H1 (cell line): ENCODE data around the gene SPPL2A.

Experiments used
- PHF8 ChIP-seq: fragments of 200-600 bp; sonication (generic); conservative IDR thresholded peaks from 2 replicates; pipeline ENCODE4 v1.7.1; 2012; ENCODE audit warnings: low read depth, mild to moderate bottlenecking, inconsistent platforms, low read length, moderate library complexity
- POLR2A ChIP-seq, 2 experiments: IDR thresholded peaks; 1 replicate in 1 of 2; 2 replicates in 1 of 2; pipeline ENCODE4 v1.6.1; 2011; ENCODE audit warnings: low read depth in 2 of 2, low read length in 2 of 2, mild to moderate bottlenecking in 2 of 2; ENCODE audit errors: control extremely low read depth in 1 of 2
- RAD21 ChIP-seq, 2 experiments: IDR thresholded peaks in 1 of 2; conservative IDR thresholded peaks in 1 of 2; 2 replicates each; pipeline ENCODE4 v1.6.1; 2011; ENCODE audit warnings: low read depth in 2 of 2, low read length in 2 of 2, improper control_type of control experiment in 1 of 2, inconsistent platforms in 1 of 2, mild to moderate bottlenecking in 1 of 2, moderate library complexity in 1 of 2
- RNF2 ChIP-seq: fragments of 200-900, 300-1000 bp; sonication (generic); IDR thresholded peaks from 2 replicates; pipeline ENCODE4 v1.7.1; 2016; ENCODE audit warnings: borderline replicate concordance, low read depth, mild to moderate bottlenecking, antibody characterized with exemption, low read length; ENCODE audit not compliant: poor library complexity, severe bottlenecking; ENCODE audit errors: missing control alignments

DNA sequence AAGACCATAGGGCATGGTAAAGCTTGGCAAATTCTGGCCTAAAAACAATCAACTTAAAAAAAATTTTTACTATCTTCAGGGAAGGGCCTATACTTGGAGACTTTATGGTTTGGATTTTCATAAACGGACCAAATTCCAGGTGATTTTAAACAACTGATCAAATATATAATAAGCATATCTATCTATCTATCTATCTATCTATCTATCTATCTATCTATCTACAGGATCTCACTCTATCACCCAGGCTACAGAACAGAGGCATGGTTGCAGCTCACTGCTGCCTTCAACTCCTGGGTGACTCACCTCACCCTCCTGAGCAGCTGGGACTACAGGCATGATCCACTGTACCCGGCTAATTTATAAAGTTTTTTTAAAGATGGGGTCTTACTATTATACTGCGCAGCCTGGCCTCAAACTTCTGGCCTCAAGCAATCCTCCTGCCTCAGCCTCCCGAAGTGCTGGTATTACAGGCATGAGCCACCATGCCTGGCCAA is 6.7 kb downstream of the SPPL2A start:
- TF ChIP-seq PHF8 (no peak), POLR2A (IDR thresholded peaks at IDR 0.05; ENCODE audit: control extremely low read depth in 1 of 2, low read depth in 2 of 2, low read length in 2 of 2) (no peak), RNF2 (no peak), RAD21 (IDR thresholded peaks at IDR 0.05 in 1 of 2, conservative IDR thresholded peaks at IDR 0.05 in 1 of 2; ENCODE audit: low read depth in 2 of 2, low read length in 2 of 2) (no peak)
